ENCODE measurements around the gene PGP.

The PGP gene

GRCh38 chr16:2179576-2179975, 35.1 kb downstream of the PGP start:
- Histone ChIP-seq H3K79me2 (ENCODE audit: insufficient read depth, low read length) (no peaks in the 10 kb centered on the region), H2AFZ (ENCODE audit: low read length) (no peak overlapping the region), H3F3A (ENCODE audit: insufficient read depth, low read length) (no peaks in the 10 kb centered on the region), H3K4me3 (ENCODE audit: low read depth, low read length, poor library complexity, severe bottlenecking) (no peak overlapping the region), H3K4me2 (ENCODE audit: low read length) (no peak overlapping the region), H3K4me1 (ENCODE audit: insufficient read depth, low read length, severe bottlenecking) (no peaks in the 10 kb centered on the region), H3K36me3 (ENCODE audit: insufficient read depth, low read length) (peaks cover 29% of the 10 kb centered on the region), H3K9me2 (ENCODE audit: low read depth, low read length) (no peaks in the 10 kb centered on the region), H3K9me3 (ENCODE audit: low read length) (no peaks in the 10 kb centered on the region), H3K9ac (ENCODE audit: low read length) (no peak overlapping the region), H4K20me1 (ENCODE audit: insufficient read depth, low read length) (no peaks in the 10 kb centered on the region), H3K27ac (ENCODE audit: low read depth, low read length, poor library complexity, severe bottlenecking) (no peak overlapping the region), H3K27me3 (ENCODE audit: insufficient read depth, low read length) (no peaks in the 10 kb centered on the region; the same call in 1 of the 2 replicates)
- no peak for TF ChIP-seq EZH2 (IDR thresholded peaks at IDR 0.05; ENCODE audit: borderline replicate concordance, low read length)
- TF ChIP-seq, protein P1, sequence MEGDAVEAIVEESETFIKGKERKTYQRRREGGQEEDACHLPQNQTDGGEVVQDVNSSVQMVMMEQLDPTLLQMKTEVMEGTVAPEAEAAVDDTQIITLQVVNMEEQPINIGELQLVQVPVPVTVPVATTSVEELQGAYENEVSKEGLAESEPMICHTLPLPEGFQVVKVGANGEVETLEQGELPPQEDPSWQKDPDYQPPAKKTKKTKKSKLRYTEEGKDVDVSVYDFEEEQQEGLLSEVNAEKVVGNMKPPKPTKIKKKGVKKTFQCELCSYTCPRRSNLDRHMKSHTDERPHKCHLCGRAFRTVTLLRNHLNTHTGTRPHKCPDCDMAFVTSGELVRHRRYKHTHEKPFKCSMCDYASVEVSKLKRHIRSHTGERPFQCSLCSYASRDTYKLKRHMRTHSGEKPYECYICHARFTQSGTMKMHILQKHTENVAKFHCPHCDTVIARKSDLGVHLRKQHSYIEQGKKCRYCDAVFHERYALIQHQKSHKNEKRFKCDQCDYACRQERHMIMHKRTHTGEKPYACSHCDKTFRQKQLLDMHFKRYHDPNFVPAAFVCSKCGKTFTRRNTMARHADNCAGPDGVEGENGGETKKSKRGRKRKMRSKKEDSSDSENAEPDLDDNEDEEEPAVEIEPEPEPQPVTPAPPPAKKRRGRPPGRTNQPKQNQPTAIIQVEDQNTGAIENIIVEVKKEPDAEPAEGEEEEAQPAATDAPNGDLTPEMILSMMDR (IDR thresholded peaks at IDR 0.05; ENCODE audit: low read length), result no peak

DNA sequence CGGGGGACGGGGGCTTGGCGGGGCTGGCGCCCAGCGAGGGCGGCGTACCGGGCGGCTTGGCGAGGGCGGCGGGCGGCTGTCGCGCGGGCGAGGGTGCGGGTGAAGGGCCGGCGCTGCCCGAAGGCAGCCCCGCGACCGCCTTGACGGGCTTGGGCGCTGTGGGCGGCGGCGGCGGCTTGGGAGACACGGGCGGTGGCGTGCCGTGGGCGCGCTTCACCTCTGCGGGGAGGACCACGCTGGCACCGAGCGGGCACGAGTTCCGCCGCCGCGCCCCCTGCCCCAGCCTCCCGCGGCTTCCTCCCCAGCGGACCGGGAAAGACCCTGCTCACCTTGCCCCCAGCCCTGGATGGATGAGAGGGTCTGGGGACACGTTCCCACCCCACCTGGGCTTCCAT, 35.5 kb downstream of the PGP start:
- no peaks in the 10 kb centered on the region for H3K4me1 ChIP-seq (ENCODE audit: insufficient read depth, low read length, severe bottlenecking)
- no peaks in the 10 kb centered on the region for H3F3A ChIP-seq (ENCODE audit: insufficient read depth, low read length)
- no peaks in the 10 kb centered on the region for H3K9me2 ChIP-seq (ENCODE audit: low read depth, low read length)
- no peaks in the 10 kb centered on the region for H3K9me3 ChIP-seq (ENCODE audit: low read length)
- H4K20me1 ChIP-seq (ENCODE audit: insufficient read depth, low read length), result no peaks in the 10 kb centered on the region
- H3K4me2 ChIP-seq (ENCODE audit: low read length), result no peak overlapping the region
- no peak for TF ChIP-seq EZH2 (IDR thresholded peaks at IDR 0.05; ENCODE audit: borderline replicate concordance, low read length)
- TF ChIP-seq, protein P1 (IDR thresholded peaks at IDR 0.05; ENCODE audit: low read length), result no peak
- no peak overlapping the region for H3K27ac ChIP-seq (ENCODE audit: low read depth, low read length, poor library complexity, severe bottlenecking)
- no peak overlapping the region for H3K4me3 ChIP-seq (ENCODE audit: low read depth, low read length, poor library complexity, severe bottlenecking)
- no peak overlapping the region for H2AFZ ChIP-seq (ENCODE audit: low read length)
- H3K27me3 ChIP-seq (ENCODE audit: insufficient read depth, low read length), result no peaks in the 10 kb centered on the region
- no peak overlapping the region for H3K9ac ChIP-seq (ENCODE audit: low read length)
- H3K36me3 ChIP-seq (ENCODE audit: insufficient read depth, low read length), result peaks cover 34% of the 10 kb centered on the region
- H3K79me2 ChIP-seq (ENCODE audit: insufficient read depth, low read length), result no peaks in the 10 kb centered on the region

- no peak overlapping the region for H3K4me3 ChIP-seq (ENCODE audit: low read depth, low read length, poor library complexity, severe bottlenecking)
- H3K9me3 ChIP-seq (ENCODE audit: low read length), result no peaks in the 10 kb centered on the region
- TF ChIP-seq, protein P1 (IDR thresholded peaks at IDR 0.05; ENCODE audit: low read length), result no peak
- no peak for TF ChIP-seq EZH2 (IDR thresholded peaks at IDR 0.05; ENCODE audit: borderline replicate concordance, low read length)
- no peaks in the 10 kb centered on the region for H4K20me1 ChIP-seq (ENCODE audit: insufficient read depth, low read length)
- no peaks in the 10 kb centered on the region for H3F3A ChIP-seq (ENCODE audit: insufficient read depth, low read length)
- H3K4me2 ChIP-seq (ENCODE audit: low read length), result no peak overlapping the region
- no peak overlapping the region for H3K27ac ChIP-seq (ENCODE audit: low read depth, low read length, poor library complexity, severe bottlenecking)
- H3K4me1 ChIP-seq (ENCODE audit: insufficient read depth, low read length, severe bottlenecking), result no peaks in the 10 kb centered on the region
- no peaks in the 10 kb centered on the region for H3K79me2 ChIP-seq (ENCODE audit: insufficient read depth, low read length)
- no peak overlapping the region for H2AFZ ChIP-seq (ENCODE audit: low read length)
- H3K36me3 ChIP-seq (ENCODE audit: insufficient read depth, low read length), result peaks cover 38% of the 10 kb centered on the region
- H3K9me2 ChIP-seq (ENCODE audit: low read depth, low read length), result no peaks in the 10 kb centered on the region
- H3K27me3 ChIP-seq (ENCODE audit: insufficient read depth, low read length), result no peaks in the 10 kb centered on the region
- no peak overlapping the region for H3K9ac ChIP-seq (ENCODE audit: low read length)
Observed at GRCh38 chr16:2178321-2179106, 36.1 kb downstream of the PGP start.
